GM12891 (cell line): Measurements from ENCODE around the gene MYO1F.

Experiments used
- DNase-seq: peaks from one replicate; pipeline ENCODE4 v3.0.0; 2011; ENCODE audit warnings: low spot score; ENCODE audit not compliant: insufficient read length
- FAIRE-seq: peaks from 2 replicates; lab custom pipeline; 2011; peaks lifted over from hg19 to GRCh38; lab: Jason Lieb, UNC
- PAX5 ChIP-seq: IDR thresholded peaks from 2 replicates; pipeline ENCODE4 v1.6.1; 2011; ENCODE audit warnings: low read length, moderate library complexity, mild to moderate bottlenecking; ENCODE audit not compliant: insufficient read depth, severe bottlenecking
- POLR2A ChIP-seq: IDR thresholded peaks from 2 replicates; pipeline ENCODE4 v1.6.1; 2011; ENCODE audit warnings: low read depth, low read length, control low read depth
- POLR2AphosphoS5 ChIP-seq: IDR thresholded peaks from 2 replicates; pipeline ENCODE4 v1.6.1; 2011; ENCODE audit warnings: low read depth, low read length, control low read depth
- POU2F2 ChIP-seq: IDR thresholded peaks from 2 replicates; pipeline ENCODE4 v1.6.1; 2011; ENCODE audit warnings: low read depth, mild to moderate bottlenecking, control low read depth, low read length, moderate library complexity
- SPI1 ChIP-seq: IDR thresholded peaks from 2 replicates; pipeline ENCODE4 v1.6.1; 2011; ENCODE audit warnings: low read depth, low read length, control low read depth
- TAF1 ChIP-seq: IDR thresholded peaks from 2 replicates; pipeline ENCODE4 v1.6.1; 2011; ENCODE audit warnings: low read depth, low read length, control low read depth

Gene MYO1F

GRCh38 chr19:8486661-8487136 lies 90.5 kb downstream of the MYO1F start:
- peak; percentile 56; the same call in 1 of the 2 replicates for TF ChIP-seq POLR2A
- TF ChIP-seq SPI1 = no peak
- FAIRE-seq = no peak

GRCh38 chr19:8485561-8486371 lies 91.5 kb downstream of the MYO1F start:
- FAIRE-seq (no peak), DNase-seq (no peak)
- TF ChIP-seq POLR2A (no peak), POU2F2 (no peak), PAX5 (no peak), POLR2AphosphoS5 (no peak), SPI1 (no peak), TAF1 (no peak)

More at GRCh38 chr19:8486661-8487136, 90.5 kb downstream of the MYO1F start:
- no peak for DNase-seq

- DNase-seq (no peak), FAIRE-seq (no peak)
- TF ChIP-seq POLR2A (no peak), TAF1 (no peak), POLR2AphosphoS5 (no peak), PAX5 (no peak), SPI1 (no peak), POU2F2 (no peak)
Observed at GRCh38 chr19:8484331-8484894, 92.8 kb downstream of the MYO1F start.

GRCh38 chr19:8483165-8483564 lies 94.1 kb downstream of the MYO1F start:
- FAIRE-seq = no peak
- TF ChIP-seq TAF1 = no peak
- TF ChIP-seq SPI1 = no peak
- TF ChIP-seq POLR2AphosphoS5 = no peak
- TF ChIP-seq POU2F2 = no peak
- no peak for TF ChIP-seq POLR2A
- TF ChIP-seq PAX5 = no peak
- DNase-seq = no peak

GRCh38 chr19:8482696-8483095 lies 94.5 kb downstream of the MYO1F start:
- TF ChIP-seq POLR2AphosphoS5 (no peak), PAX5 (no peak)
- FAIRE-seq (no peak), DNase-seq (no peak)

GRCh38 chr19:8481616-8482015 lies 95.6 kb downstream of the MYO1F start:
- FAIRE-seq (no peak), DNase-seq (no peak)
- TF ChIP-seq POLR2AphosphoS5 (no peak), SPI1 (no peak), TAF1 (no peak), POU2F2 (no peak), PAX5 (no peak), POLR2A (no peak)

GRCh38 chr19:8481201-8481600 lies 96.0 kb downstream of the MYO1F start:
- TF ChIP-seq PAX5 (no peak), POU2F2 (no peak), POLR2A (no peak), TAF1 (no peak), SPI1 (no peak), POLR2AphosphoS5 (no peak)
- FAIRE-seq (no peak), DNase-seq (no peak)

GRCh38 chr19:8478598-8478997 lies 98.6 kb downstream of the MYO1F start:
- no peak for FAIRE-seq
- TF ChIP-seq SPI1 (no peak), POU2F2 (no peak), POLR2AphosphoS5 (no peak), TAF1 (no peak), POLR2A (no peak), PAX5 (no peak)
- DNase-seq = no peak

- DNase-seq (no peak), FAIRE-seq (no peak)
- TF ChIP-seq POLR2AphosphoS5 = peak; percentile 21; the same call in 1 of the 2 replicates
- no peak for TF ChIP-seq TAF1
Observed at GRCh38 chr19:8477889-8478288, 99.4 kb downstream of the MYO1F start.

GRCh38 chr19:8476524-8476923 lies 100.7 kb downstream of the MYO1F start:
- FAIRE-seq (no peak), DNase-seq (no peak)
- TF ChIP-seq SPI1 (no peak), TAF1 (no peak), POU2F2 (no peak), POLR2AphosphoS5 (no peak), POLR2A (no peak), PAX5 (no peak)
